Measurements from ENCODE around the gene UBE2E2.
"Not testable (repeated sequence)": the region's sequence is repeated elsewhere in the genome, so short reads cannot be mapped to it uniquely, and the experiment has no call there.

UBE2E2 gene

GRCh38 chr3:23589602-23590001, 386.5 kb downstream of the UBE2E2 start:
- DNase-seq (ENCODE audit: low spot score) = no peak

GRCh38 chr3:23590424-23591273, 387.5 kb downstream of the UBE2E2 start:
- no peak for DNase-seq (ENCODE audit: low spot score)

- DNase-seq (ENCODE audit: low spot score) = no peak
Observed at GRCh38 chr3:23591374-23591773, 388.2 kb downstream of the UBE2E2 start.

GRCh38 chr3:23592961-23593931, 390.1 kb downstream of the UBE2E2 start:
- no peak for DNase-seq (ENCODE audit: low spot score)

- DNase-seq (ENCODE audit: low spot score) = no peak
Observed at GRCh38 chr3:23594066-23594465, 390.9 kb downstream of the UBE2E2 start.

- DNase-seq (ENCODE audit: low spot score) = no peak
Observed at GRCh38 chr3:23594894-23595670, 392.0 kb downstream of the UBE2E2 start.

GRCh38 chr3:23595851-23596250, 392.7 kb downstream of the UBE2E2 start:
- DNase-seq (ENCODE audit: low spot score) = no peak

- no peak for DNase-seq (ENCODE audit: low spot score)
Observed at GRCh38 chr3:23600167-23600871, 397.2 kb downstream of the UBE2E2 start.

- no peak for DNase-seq (ENCODE audit: low spot score)
Observed at GRCh38 chr3:23601091-23601822, 398.1 kb downstream of the UBE2E2 start.

GRCh38 chr3:23602971-23603370, 399.8 kb downstream of the UBE2E2 start:
- DNase-seq (ENCODE audit: low spot score) = no peak

- no peak for DNase-seq (ENCODE audit: low spot score)
Observed at GRCh38 chr3:23607184-23607847, 404.2 kb downstream of the UBE2E2 start.

GRCh38 chr3:23608650-23609049, 405.5 kb downstream of the UBE2E2 start:
- DNase-seq (ENCODE audit: low spot score) = no peak

- DNase-seq (ENCODE audit: low spot score) = peak; percentile 87
Observed at GRCh38 chr3:23611737-23612295, 408.7 kb downstream of the UBE2E2 start.

GRCh38 chr3:23612296-23612891, 409.3 kb downstream of the UBE2E2 start:
- DNase-seq (ENCODE audit: low spot score) = no peak

- DNase-seq (ENCODE audit: low spot score) = no peak
Observed at GRCh38 chr3:23615068-23615467, 411.9 kb downstream of the UBE2E2 start.

GRCh38 chr3:23618475-23618874, 415.3 kb downstream of the UBE2E2 start:
- DNase-seq (ENCODE audit: low spot score) = not testable (repeated sequence)

- no peak for DNase-seq (ENCODE audit: low spot score)
Observed at GRCh38 chr3:23619705-23620637, 416.8 kb downstream of the UBE2E2 start.

GRCh38 chr3:23620638-23621015, 417.5 kb downstream of the UBE2E2 start:
- no peak for DNase-seq (ENCODE audit: low spot score)

Data from Ammon's horn (tissue), 1 donor.